Rectal smooth muscle tissue (tissue), 1 donor: ENCODE data around the gene CEP55.

ENCODE experiments used
- H3K27ac ChIP-seq: one replicate; pipeline ENCODE4 v1.7.0; 2013; ENCODE audit warnings: low read depth, low read length, inconsistent platforms
- H3K27me3 ChIP-seq: one replicate; pipeline ENCODE4 v1.7.0; 2013; ENCODE audit warnings: low read length; ENCODE audit not compliant: control insufficient read depth, insufficient read depth
- H3K36me3 ChIP-seq: one replicate; pipeline ENCODE4 v1.7.0; 2013; ENCODE audit warnings: low read length; ENCODE audit not compliant: control insufficient read depth, insufficient read depth
- H3K4me1 ChIP-seq: one replicate; pipeline ENCODE4 v1.7.0; 2013; ENCODE audit warnings: low read length; ENCODE audit not compliant: control insufficient read depth, insufficient read depth
- H3K4me3 ChIP-seq: one replicate; pipeline ENCODE4 v1.7.0; 2013; ENCODE audit warnings: low read length
- H3K9ac ChIP-seq: one replicate; pipeline ENCODE4 v1.7.0; 2013; ENCODE audit warnings: low read length

CEP55 gene

GRCh38 chr10:93473804-93474472 lies 22.5 kb upstream of the CEP55 start:
- peaks cover 4% of the 10 kb centered on the region for H3K36me3 ChIP-seq
- peaks cover 25% of the 10 kb centered on the region for H3K4me1 ChIP-seq
- no peak overlapping the region for H3K4me3 ChIP-seq
- H3K9ac ChIP-seq: no peak overlapping the region
- no peaks in the 10 kb centered on the region for H3K27me3 ChIP-seq
- H3K27ac ChIP-seq: no peak overlapping the region

- H3K4me3 ChIP-seq: no peak overlapping the region
- H3K9ac ChIP-seq: no peak overlapping the region
- H3K27ac ChIP-seq: peak overlapping the region; percentile 45
- peaks cover 20% of the 10 kb centered on the region for H3K4me1 ChIP-seq
- no peaks in the 10 kb centered on the region for H3K27me3 ChIP-seq
- H3K36me3 ChIP-seq: no peaks in the 10 kb centered on the region
Measured at GRCh38 chr10:93475227-93475626, 21.2 kb upstream of the CEP55 start.

GRCh38 chr10:93475871-93476270 lies 20.5 kb upstream of the CEP55 start:
- Histone ChIP-seq H3K36me3 (no peaks in the 10 kb centered on the region), H3K9ac (no peak overlapping the region), H3K4me1 (peaks cover 19% of the 10 kb centered on the region), H3K4me3 (peak overlapping the region; percentile 36), H3K27ac (peak overlapping the region; percentile 45), H3K27me3 (no peaks in the 10 kb centered on the region)

- H3K27me3 ChIP-seq: no peaks in the 10 kb centered on the region
- H3K36me3 ChIP-seq: no peaks in the 10 kb centered on the region
- no peak overlapping the region for H3K4me3 ChIP-seq
- peaks cover 16% of the 10 kb centered on the region for H3K4me1 ChIP-seq
- H3K27ac ChIP-seq: no peak overlapping the region
- H3K9ac ChIP-seq: no peak overlapping the region
Measured at GRCh38 chr10:93476756-93477155, 19.7 kb upstream of the CEP55 start.

DNA sequence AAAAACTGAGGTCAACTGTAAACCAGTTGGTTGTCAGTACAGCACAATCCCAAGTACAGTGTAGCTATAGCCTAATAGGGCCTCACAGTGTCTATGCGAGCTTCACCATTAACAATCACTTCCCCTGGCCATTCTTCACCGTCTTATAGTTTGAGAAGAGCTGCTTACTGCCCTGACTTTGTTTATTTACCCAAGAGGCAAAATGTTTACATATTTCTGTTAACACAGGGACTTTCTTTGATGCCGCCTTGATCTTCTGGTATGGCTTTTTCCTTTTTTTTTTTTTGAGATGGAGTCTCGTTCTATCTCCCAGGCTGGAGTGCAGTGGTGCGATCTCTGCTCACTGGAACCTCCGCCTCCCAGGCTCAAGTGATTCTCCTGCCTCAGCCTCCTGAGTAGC lies 17.5 kb upstream of the CEP55 start:
- H3K4me1 ChIP-seq: peaks cover 12% of the 10 kb centered on the region
- H3K27me3 ChIP-seq: no peaks in the 10 kb centered on the region
- no peak overlapping the region for H3K9ac ChIP-seq
- H3K27ac ChIP-seq: peak overlapping the region; percentile 1
- H3K36me3 ChIP-seq: no peaks in the 10 kb centered on the region
- H3K4me3 ChIP-seq: no peak overlapping the region

- Histone ChIP-seq H3K4me1 (peaks cover 6% of the 10 kb centered on the region), H3K4me3 (peak overlapping the region; percentile 86), H3K36me3 (no peaks in the 10 kb centered on the region), H3K27ac (peak overlapping the region; percentile 97), H3K27me3 (no peaks in the 10 kb centered on the region), H3K9ac (peak overlapping the region; percentile 75)
Measured at GRCh38 chr10:93481637-93482144, 14.7 kb upstream of the CEP55 start.

GRCh38 chr10:93482145-93482834 lies 14.1 kb upstream of the CEP55 start, which contains the start of gene MYOF:
TSS of gene MYOF (minus strand) at chr10:93482334. CDS start at chr10:93482194, 140 bp downstream.
- H3K27ac ChIP-seq: peak within 1 kb of the TSS; percentile 97
- no peaks in the 10 kb centered on the region for H3K27me3 ChIP-seq
- H3K9ac ChIP-seq: peak within 1 kb of the TSS; percentile 75
- peak within 1 kb of the TSS; percentile 86 for H3K4me3 ChIP-seq
- H3K4me1 ChIP-seq: peaks cover 6% of the 10 kb centered on the region
- H3K36me3 ChIP-seq: no peaks in the 10 kb centered on the region

GRCh38 chr10:93485690-93486089 lies 10.7 kb upstream of the CEP55 start:
- H3K4me3 ChIP-seq: no peak overlapping the region
- H3K27me3 ChIP-seq: no peaks in the 10 kb centered on the region
- no peaks in the 10 kb centered on the region for H3K36me3 ChIP-seq
- no peak overlapping the region for H3K27ac ChIP-seq
- H3K4me1 ChIP-seq: peaks cover 6% of the 10 kb centered on the region
- no peak overlapping the region for H3K9ac ChIP-seq

GRCh38 chr10:93488956-93489528 lies 7.4 kb upstream of the CEP55 start:
- no peaks in the 10 kb centered on the region for H3K36me3 ChIP-seq
- no peak overlapping the region for H3K9ac ChIP-seq
- H3K4me3 ChIP-seq: no peak overlapping the region
- H3K4me1 ChIP-seq: no peaks in the 10 kb centered on the region
- H3K27ac ChIP-seq: no peak overlapping the region
- H3K27me3 ChIP-seq: no peaks in the 10 kb centered on the region

GRCh38 chr10:93491602-93492121 lies 4.8 kb upstream of the CEP55 start:
- no peaks in the 10 kb centered on the region for H3K27me3 ChIP-seq
- H3K27ac ChIP-seq: no peak overlapping the region
- H3K36me3 ChIP-seq: no peaks in the 10 kb centered on the region
- H3K9ac ChIP-seq: no peak overlapping the region
- no peak overlapping the region for H3K4me3 ChIP-seq
- peaks cover 1% of the 10 kb centered on the region for H3K4me1 ChIP-seq

GRCh38 chr10:93493162-93493561 lies 3.2 kb upstream of the CEP55 start:
- H3K4me1 ChIP-seq: peaks cover 2% of the 10 kb centered on the region
- no peak overlapping the region for H3K9ac ChIP-seq
- no peak overlapping the region for H3K4me3 ChIP-seq
- no peak overlapping the region for H3K27ac ChIP-seq
- H3K36me3 ChIP-seq: no peaks in the 10 kb centered on the region
- no peaks in the 10 kb centered on the region for H3K27me3 ChIP-seq

DNA sequence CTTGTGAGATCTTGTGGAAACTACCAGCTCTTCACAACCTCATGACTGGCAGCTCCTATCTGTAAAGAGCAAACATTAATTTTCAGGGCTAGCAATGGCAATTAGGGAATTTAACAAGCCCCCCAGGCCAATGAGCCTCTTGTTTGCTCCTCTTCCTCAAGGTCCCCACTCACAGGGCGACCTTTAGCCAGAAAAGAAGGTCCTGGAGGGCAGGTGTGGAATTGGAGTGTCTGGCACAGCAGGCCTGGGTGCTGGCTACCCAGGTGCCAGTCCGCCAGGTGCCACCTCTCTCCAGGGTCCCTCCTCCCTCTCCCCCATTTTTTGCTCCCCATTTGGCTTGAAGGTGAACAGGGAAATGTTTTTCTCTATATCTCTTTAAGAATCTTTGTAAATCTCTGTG lies 1.9 kb upstream of the CEP55 start:
- H3K27me3 ChIP-seq: no peaks in the 10 kb centered on the region
- no peak overlapping the region for H3K9ac ChIP-seq
- H3K4me1 ChIP-seq: peaks cover 2% of the 10 kb centered on the region

More for the DNA sequence above, 1.9 kb upstream of the CEP55 start:
- H3K36me3 ChIP-seq: no peaks in the 10 kb centered on the region
- H3K27ac ChIP-seq: no peak overlapping the region
- no peak overlapping the region for H3K4me3 ChIP-seq
